GM18526 (cell line): Measurements from ENCODE around the gene SULT6B1.
A peak's percentile ranks its signal among the peaks of the same experiment; 100 is the strongest.

Experiments used
- POLR2A ChIP-seq: IDR thresholded peaks from 3 replicates; pipeline ENCODE4 v1.6.1; 2011; ENCODE audit not compliant: insufficient read length; ENCODE audit errors: extremely low read depth

SULT6B1 gene

DNA sequence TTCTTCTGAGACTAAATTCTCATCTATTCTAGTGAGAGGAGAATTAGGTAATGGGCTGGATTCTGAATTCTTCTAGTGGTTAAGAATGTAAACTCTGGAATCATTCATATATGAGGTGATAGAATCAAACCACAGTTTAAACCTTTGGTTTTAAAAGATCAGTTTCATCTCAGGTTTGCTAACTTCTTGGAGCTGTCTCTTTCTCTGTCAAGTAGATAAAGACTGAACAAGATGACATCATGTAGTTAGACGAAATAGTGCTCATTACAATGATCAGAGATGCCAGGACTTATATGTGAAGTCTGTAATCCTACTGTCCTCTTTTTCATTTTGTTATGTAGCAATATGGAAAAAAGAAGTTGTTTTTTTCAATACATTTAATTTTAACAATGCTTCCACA lies 12.7 kb upstream of the SULT6B1 start:
- no peak for TF ChIP-seq POLR2A

DNA sequence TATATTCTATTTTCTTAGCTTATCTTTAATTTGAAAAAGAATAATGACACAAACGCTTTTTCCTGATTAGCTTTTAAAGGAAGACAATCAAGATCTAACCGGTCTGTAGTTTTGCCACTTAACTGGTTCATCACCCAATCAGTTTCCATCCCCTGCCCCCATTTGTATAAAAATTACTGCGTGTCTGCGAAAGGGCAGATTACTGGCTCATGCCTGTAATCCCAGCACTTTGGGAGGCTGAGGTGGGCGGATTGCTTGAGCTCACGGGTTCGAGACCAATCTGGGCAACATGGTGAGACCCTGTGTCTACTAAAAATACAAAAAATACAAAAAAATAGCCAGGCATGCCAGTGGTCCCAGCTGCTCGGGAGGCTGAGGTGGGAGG lies 10.2 kb upstream of the SULT6B1 start:
- no peak for TF ChIP-seq POLR2A

DNA sequence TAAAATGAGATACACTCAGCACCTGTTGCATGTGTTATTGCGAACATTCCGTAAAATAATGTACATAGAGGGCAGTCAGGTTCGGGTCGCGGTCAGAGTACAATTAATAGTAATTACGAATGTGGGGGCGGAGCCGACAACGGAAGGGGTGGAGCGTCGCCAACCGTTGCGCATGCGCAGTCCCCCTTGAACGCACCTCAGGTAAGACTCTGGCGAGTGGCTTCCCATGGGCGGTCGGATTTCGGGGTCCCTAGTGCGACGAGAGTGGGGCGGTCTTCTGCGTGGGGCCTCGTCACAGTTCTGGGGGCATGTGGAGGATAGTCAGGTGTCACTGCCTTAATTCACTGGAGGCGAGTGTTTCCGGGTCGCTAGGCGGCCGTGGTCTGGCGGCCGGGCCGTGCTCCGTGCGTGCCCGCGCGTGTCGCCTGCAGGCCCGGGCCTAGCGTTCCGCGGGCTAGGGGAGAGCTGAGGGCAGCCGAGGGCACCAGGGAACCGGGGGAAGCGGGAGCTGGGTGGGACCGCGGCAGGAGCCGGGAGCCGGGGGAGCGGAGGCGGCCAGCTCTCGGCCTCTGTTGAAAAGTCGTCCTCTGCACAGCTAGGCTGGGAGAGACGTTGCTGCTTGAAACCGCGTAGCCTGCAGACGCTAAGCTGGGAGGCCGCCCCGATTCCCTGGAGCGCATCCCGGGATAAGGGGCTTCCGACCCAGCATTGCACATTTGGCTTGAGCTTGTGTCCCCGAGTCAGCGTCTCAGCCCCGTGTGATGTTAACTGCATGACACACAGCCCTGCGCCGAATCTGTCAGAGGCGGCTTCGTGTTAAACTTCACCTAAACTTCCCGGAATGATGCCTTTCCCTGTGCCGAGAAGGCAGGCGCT lies 8.1 kb upstream of the SULT6B1 start, which contains the start of gene CEBPZOS:
Gene CEBPZOS (plus strand): TSS at position 177 of the 876 bp plus-strand sequence. CDS start 3,209 bp downstream, outside the sequence.
- TF ChIP-seq POLR2A = peak; percentile 83

DNA sequence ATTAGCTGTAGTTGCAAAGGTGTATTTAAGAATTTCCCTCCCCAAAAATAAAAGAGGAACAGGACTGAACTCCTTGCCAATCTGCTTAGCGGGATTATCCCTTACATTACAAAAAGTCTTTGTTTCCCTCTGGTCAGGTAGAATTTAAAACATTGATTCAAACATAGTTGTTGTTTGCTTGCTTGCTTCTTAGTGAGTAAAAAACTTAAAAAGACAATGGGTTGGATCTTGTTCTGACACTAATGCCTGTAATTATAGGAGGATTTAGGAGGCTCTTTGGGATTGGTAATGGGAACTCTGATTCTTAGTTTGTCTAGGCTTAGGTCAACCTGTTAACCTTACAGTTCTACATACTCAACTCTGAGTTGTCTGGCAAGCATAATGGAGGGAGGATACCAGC lies 4.1 kb upstream of the SULT6B1 start:
- no peak for TF ChIP-seq POLR2A

DNA sequence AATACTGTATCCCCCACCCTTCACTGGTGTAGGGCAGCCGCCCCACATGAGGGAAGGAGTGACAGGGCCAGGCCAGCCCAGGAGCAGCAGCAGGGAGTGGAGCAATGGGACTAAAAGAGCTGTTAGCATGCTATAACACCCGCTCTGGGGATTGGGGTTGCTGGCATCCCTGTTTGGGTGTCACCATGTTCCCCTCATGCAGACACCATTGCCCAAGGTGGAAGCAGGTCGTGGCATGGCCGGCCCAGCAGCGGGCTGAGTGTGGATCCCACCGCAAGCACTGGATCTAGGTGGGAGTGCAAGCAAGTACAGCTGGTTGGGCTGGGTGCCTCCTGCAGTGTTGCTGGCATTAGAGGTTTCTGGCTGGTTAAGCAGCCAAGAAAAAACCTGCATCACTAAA lies 3.3 kb upstream of the SULT6B1 start:
- TF ChIP-seq POLR2A = no peak

DNA sequence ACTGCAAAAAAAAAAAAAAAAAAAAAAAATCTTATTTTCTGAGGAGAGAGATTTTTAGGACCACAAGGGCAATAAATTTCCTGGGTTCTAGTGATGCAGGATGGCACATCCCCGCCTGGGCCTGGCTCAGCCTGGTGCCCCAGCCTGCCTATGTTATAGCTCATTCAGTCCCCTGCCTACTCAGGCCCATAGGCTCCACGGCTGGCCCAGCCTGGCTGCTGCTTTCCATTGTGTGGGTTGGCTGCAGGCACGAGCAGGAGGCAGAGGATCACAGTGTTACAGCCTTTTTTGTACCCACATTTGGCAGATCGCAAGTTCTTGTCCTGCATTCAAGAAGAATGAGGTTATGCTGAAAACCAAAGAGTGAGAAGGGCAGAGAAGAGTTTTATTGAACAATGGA lies 2.8 kb upstream of the SULT6B1 start:
- TF ChIP-seq POLR2A = no peak

DNA sequence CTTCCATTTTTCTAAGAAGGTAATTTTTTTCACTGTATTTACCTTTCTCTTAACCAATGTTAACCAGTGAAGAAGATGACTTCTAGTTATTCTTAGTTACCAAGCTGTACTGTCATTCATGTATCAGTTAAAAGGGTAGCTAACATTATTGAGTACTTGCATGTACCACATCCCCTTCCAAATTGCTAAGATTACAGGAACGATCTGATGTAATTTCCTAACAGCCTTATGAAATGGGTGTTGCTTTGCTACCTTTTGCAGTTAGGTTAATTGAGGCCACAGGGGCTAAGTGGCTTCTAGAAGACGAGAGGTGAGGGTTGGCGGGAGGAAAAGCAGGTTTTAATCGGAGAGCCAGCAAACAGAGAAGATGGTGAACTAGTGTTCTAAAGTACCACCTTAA lies 1.8 kb upstream of the SULT6B1 start:
- no peak for TF ChIP-seq POLR2A

DNA sequence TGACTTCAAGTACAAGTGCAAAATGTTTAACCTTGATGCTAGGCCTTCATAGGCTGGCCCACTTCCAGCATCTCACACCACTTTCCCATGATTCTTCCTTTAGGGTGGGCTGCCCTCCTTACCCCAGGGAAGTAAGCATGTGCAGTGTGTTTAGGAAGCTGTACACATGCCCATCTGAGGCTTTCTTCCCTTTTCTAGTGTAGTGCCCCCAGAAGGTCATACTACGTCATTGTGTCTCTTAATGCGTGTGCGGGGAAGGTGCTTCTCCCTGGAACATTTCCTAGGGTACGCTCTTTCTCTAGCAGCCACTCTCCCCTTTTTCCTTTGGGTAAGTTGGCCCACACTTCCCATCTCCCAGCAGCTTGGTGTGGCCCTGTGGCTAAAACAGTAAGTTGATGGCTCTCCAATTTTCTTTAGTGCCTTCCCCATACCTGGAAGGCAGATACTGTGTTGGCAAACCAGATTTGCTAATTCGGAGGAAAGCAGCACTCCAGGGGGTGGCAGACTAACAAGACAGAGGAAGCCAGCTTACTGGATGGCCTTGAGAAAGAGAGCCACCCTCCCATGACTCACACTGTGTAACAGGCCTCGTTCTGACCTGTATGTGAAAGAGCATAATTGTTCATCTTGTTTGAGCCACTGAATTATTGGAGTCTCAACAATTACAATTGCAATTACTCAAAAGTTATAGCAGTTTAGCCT lies 1.1 kb upstream of the SULT6B1 start:
- no peak for TF ChIP-seq POLR2A

DNA sequence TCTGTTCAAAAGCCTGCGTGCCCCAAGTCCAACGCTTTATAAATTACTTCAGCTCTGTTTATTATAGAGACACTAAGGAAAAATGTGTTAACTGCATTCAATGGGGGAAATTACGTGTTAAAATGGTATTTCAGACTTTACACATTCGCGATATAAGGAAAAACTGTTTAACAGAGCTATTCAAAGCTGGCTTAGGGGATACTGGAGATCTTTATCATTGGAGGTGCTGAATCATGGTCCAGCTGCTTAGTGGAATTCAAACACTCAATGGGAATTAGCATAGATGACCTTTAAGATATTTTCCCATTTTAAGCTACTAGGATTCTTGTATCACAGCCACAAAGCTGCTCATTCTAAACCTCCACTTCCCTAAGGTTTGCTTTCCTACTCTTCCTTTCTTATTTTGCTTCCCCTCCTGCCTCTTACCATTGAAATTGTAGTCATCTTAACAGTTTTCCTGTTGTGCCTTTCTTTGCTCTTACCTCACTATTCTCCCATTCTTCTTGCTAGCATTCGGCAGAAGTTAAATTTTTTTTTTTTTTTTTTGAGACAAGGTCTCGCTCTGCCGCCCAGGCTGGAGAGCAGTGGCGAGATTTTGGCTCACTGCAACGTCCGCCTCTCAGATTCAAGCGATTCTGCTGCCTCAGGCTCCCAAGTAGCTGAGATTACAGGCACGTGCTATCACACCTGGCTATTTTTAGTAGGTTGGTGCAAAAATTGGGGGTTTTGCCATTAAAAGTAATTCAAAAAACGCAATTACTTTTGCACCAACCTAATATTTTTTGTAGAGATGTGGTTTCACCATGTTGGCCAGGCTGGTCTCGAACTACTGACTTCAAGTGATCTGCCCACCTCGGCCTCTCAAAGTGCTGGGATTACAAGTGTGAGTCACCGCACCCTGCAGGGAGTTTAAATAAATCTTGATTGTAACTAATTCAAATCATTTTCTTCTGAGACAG lies 6.5 kb downstream of the SULT6B1 start:
- no peak for TF ChIP-seq POLR2A

DNA sequence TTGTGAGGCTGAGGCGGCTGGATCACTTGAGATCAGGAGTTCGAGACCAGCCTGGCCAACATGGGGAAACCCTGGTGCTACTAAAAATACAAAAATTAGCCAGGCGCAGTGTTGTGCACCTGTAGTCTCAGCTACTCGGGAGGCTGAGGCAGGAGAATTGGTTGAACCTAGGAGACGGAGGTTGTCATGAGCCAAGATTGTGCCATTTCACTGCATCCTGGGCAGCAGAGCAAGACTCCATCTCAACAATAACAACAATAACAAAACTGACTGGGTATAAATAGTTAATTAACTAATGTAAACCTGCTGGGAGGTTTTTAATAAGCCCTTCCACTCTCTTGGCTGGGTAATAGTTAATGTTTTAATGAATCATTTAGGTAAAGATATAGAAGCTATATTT lies 7.8 kb downstream of the SULT6B1 start:
- TF ChIP-seq POLR2A = no peak

DNA sequence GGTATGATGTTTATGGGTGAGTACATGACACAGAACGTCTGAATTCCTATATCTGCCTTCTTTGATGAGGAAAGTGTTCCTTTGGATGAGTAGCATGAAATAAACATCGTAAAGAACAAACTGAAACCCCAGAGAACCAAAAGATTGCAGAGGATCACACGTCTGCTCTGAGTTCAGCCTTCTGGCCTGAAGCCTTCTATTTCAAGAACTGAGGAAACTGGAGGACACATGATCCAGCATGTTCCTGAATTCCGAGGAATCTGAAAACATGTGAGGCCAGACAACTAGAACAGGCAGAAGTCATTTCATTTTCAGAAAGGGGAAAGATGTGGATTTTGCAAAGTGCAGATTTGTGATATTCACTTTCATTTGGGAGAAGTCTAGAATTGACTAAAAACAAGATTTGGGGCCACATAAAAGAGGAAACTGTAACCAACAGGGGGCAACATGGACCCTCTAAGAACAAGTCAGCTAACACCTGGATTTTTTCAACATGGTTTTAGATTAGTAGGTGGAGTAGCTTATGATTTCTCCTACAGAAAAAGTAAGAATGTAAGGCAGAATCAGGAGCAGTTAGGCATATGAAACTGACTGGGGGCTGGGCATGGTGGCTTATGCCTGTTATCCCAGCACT lies 8.3 kb downstream of the SULT6B1 start:
- no peak for TF ChIP-seq POLR2A

DNA sequence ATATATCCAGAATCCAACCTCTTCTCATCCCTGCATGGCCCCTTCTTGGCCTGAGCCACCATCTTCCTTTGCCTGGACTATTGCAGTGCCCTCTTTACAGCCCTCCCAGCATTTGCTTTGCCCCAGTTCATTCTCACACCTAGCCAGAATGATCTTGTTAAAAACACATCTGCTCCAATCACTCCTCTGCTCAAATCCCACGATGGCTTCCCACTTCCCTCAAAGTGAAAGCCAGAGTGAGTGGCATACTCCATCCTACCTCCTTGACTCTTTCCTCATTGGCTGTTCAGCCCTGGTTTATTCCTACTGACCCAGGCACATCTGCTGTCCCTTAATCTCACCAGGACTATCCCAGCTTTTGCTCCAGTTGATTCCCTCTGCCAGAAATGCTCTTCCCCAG lies 14.7 kb downstream of the SULT6B1 start:
- no peak for TF ChIP-seq POLR2A

DNA sequence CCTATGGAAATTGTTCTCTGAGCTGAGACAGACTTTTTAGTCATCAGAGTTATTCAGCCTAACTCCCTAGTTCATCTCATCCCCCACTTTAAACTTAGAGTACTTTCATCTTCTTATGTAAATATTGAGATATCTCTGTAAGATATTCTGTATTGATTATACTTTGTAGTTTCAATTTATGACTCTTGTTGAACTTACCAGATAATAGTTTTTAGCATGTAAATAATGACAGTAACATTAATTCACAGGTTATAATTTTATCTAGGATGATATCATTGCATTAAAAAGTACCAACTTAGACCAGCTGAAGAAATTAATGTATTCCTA lies 16.9 kb downstream of the SULT6B1 start:
- TF ChIP-seq POLR2A = no peak

DNA sequence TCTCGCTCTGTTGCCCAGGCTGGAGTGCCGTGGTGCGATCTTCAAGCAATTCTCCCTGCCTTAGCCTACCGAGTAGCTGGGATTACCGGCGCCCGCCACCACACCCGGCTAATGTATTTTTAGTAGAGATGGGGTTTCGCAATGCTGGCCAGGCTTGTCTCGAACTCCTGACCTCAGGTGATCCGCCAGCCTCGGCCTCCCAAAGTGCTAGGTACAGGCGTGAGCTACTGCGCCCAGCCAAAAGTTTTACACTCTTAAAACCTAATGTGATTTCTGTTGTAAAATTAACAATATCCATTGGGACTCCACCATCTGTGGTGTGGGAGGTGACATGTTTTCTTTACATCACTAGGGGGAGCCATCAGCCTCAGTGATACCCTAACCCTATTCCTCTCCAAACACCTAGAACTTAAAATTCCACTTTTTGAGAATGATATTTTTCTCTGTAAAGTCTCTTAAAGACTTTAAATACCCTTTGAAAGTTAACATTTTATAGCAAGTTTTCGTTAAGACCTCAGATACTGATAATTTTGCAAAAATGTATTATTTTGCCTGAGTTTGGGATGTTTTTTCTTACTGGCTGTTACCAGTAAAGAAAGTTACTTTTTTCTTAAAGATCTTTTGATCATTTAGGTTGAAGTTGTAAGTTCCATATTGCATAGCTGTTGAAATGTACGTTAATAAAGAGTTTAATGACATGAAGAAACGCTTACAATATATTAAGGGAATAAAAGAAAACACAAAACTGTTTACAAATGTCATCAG lies 20.1 kb downstream of the SULT6B1 start:
- TF ChIP-seq POLR2A = no peak

DNA sequence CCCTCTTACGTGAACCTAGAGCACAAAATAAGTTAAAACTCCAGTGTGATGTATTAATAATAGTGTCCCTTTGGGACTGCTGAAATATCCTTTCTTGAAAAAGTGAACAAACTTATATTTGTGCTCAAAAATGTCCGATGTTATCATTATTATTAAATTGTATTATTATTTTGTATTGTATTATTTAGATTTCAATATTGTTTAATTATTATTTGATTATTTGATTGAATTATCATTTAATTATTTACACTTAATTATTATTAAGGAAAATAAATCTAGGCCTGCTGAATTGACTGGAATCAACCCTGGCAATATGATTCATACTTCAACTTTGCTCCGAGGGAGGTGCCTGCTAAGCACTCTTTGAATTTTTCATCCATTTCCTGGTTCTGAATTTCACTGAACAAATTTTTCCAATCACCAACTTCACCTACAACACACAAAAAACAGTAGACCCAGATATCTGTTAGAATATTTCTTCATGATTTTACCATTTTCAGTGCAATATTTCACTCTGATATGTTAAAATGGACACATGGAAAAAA lies 20.8 kb downstream of the SULT6B1 start:
- TF ChIP-seq POLR2A = no peak

DNA sequence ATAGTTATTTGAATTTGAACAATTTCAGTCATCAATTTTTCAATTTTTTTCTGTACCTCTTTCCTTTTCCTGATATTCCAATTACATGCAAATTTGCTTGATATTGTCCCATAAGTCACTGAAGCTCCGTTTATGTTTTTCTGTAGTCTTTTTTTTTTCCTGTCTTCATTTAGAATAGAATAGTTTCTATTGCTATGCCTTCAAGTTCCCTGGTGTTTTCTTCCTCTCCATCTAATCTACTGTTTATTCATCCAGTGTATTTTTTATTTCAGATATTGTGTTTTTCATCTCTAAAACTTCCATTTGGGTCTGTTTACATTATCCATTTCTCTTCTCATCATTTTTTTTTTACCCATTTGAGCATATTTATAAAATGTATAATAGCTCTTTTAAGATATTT lies 23.7 kb downstream of the SULT6B1 start:
- no peak for TF ChIP-seq POLR2A
